GM19452 (cell line): ENCODE measurements around the gene RPRD1B.

Source experiments
- ATAC-seq: cut with Tn5 transposase; IDR thresholded peaks from one replicate; pipeline ENCODE4 v1.9.1; 2021; ENCODE audit not compliant: unreplicated experiment

The RPRD1B gene

DNA sequence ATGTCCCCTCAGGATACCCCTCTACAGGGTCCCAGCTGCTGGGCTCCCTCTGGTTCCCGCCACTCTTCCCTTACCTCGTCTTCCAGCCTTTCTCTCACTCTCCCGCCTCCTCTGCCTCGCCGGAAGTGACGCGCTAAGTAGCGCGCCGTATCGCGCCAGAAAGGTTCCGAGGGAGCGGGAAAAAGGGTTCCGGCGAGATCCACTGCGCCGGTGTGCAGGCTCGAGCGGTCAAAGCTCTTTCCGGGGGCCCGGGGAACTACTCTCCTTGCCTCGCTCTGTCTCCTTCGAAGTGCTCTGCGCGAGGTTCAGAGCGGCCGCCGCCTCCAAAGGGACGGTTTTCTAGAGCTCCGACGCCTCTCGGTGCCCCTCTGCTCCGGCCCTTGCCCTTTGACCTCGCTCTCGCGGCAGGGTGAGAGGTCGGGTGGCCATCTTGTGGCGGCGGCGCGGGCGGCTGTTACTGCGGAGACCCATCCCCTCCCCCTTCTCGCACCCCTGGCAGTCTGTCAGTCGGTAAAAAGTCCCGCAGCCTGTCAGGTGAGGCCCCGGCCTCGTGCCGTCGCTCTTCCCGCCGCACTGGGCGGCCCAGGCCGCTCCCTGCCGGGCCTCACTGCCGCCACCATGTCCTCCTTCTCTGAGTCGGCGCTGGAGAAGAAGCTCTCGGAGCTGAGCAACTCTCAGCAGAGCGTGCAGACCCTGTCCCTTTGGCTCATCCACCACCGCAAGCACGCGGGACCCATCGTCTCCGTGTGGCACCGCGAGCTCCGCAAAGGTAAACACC, at the start of gene RPRD1B, which contains the start of gene TTI1:
RPRD1B (plus strand) TSS at position 417 of the 778 bp plus-strand sequence; CDS start at position 619, 202 bp downstream.
TTI1 (minus strand) TSS at position 127 of the 778 bp plus-strand sequence. CDS start 19,640 bp downstream, outside the sequence.
- peak; percentile 77 for ATAC-seq

- no peak for ATAC-seq
Measured at GRCh38 chr20:37984018-37984785, 49.3 kb upstream of the RPRD1B start.

GRCh38 chr20:37986044-37986858, 47.3 kb upstream of the RPRD1B start:
- ATAC-seq: no peak

DNA sequence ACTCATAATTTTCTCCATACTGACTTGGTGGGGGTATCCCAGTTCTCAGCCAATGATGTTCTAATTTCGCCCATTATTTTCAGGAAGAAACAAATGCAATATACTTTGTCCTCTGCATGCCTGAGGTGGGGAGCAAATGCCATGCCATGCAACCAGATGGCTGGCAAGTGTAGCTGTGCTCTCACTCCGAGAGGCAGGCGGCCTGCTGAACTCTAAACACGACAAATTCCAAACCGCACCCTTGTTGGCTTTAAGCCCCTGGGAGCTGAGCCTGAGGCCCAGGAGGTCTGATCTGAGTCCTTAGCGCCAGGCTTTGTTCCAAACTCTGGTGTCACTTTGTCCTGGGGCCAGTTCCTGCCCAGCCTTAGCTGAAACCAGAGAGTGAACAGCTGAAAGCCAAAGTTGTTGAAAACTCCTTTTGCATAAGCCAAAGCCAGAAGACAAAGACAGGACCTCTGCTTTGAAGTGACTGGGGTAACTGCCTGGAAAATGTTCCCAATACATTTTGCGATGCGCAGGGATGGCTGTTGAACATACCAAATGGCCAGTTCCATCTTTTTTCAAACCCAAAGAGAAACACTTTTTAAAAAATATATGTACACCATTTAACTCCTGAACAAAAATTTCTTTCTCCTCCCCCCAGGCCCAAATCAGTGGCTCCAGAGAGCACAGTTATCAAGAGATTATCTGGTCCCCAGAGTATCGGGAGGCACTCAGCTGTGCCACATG, 46.5 kb upstream of the RPRD1B start:
- no peak for ATAC-seq

DNA sequence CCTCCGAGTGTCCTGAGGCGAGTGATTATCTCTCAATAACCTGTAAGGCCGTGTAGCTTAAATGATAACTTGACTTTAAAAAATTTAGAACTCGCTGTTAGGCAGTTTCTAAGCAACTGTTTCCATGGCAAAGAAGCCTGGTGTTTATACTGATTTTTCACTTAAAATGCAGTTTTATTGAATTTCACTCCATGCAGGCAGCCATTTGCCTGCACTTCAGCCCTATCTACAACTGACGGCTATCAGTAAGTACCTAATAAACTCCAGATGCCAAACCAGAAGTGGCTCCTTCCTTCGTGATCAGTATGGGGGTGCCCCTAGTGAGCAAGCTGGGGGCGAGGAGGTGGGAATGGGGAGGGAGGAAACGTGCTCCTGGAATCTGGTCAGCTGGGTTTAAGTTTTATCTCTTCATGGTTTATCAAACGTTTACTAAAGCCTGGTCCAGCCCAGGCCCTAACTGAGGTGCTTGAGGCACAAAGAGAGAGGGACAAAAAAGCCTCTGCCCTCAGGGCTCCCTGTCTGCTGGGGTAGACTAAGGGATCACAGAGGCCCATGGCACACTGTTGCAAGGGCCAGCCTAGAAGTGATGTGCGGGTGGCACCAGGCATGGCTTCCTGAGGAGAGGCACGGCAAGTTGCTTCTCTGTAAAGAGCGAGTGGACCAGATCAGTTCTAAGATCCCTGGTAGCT, 45.8 kb upstream of the RPRD1B start:
- ATAC-seq: no peak

- ATAC-seq: no peak
Measured at GRCh38 chr20:37988306-37988954, 45.1 kb upstream of the RPRD1B start.

DNA sequence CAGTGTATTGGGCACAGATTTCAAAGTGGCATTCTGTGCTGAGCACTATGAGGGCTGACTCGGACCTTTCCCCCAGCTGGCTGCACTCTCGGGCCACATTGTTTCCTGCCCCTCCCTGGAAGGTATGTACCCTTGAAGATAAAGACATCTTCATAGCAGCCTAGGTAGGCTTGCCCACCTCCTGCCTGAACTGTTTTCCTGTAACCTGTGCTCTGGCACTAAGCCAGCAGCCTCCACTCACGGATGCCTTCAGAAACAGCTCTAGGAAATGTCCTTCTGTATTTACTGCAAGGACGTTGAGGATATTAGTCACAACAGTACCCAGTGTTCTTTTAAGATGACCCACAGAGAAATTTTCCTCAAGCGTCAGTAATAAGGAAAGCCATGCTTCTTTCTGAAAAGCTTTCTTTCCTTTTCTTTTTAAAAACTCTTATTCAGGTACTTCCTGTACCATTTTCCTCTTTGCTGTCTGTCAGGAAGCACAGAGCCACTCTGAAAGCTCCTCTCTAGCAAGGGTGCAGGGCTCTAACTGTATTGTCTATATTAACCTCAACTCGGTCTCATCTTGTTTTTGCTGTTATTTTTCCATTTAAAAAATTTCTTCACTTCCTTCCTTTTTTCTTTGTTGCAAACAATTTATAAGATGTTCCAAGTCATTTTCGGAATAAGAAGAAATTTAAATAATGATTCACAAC, 43.8 kb upstream of the RPRD1B start:
- ATAC-seq: no peak

GRCh38 chr20:37990571-37991151, 42.9 kb upstream of the RPRD1B start:
- peak; percentile 97 for ATAC-seq

GRCh38 chr20:37991157-37991866, 42.2 kb upstream of the RPRD1B start:
- no peak for ATAC-seq

DNA sequence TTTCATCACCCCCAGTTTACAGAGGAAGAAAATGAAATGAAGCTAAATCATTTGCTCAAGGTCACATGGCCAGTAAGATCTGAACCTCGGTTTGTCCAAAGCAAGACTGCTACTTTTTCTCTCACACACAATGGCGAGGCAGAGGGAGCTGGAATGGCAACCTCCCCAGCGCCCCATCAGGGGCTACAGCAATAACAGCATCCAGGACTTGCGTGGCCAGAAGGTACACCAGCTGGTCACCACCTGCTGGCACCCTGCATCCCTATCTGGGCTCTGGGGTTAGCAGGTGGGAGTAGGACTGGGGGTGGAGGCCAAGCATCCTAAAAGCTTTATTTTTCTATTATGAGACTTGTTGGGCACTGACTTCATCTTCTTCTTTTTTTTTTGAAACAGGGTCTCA, 41.6 kb upstream of the RPRD1B start:
- ATAC-seq: no peak

- ATAC-seq: no peak
Measured at GRCh38 chr20:37992802-37993409, 40.6 kb upstream of the RPRD1B start.

- no peak for ATAC-seq
Measured at GRCh38 chr20:37994512-37994911, 39.0 kb upstream of the RPRD1B start.

DNA sequence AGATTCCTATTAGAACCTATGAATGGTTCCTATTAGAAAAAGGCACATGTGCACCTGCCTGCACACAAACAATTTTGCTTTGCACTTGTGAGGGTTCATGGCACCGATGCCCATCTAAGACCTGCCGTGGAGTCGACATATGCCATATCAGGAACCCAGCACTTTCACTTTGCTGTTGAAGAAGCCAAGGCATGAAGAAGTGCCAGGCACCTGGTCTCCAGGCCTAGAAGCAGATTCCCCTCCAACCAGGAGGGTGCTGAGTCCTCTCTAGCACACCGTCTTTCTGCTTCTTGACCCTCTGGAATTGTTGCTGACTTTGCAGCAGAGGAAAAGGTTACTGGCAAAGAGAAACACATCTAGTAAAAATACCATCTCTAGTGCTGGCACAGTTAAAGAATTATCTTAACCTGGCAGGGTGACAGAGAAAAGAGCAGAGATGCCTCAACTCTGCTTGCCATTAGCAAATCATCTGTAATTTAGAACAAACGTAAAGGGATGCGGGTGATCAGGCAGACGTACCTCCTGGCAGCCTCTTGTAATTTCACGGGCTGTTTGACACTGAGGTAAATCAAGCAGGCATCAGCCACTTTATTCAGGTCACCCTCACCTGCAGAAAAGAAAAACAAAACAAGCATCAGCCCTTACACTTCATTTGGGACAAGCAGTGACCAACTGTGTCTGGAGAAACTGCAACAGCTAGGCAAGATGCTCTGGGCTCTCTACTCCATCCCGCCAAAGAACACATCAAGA, 37.5 kb upstream of the RPRD1B start:
- ATAC-seq: no peak

DNA sequence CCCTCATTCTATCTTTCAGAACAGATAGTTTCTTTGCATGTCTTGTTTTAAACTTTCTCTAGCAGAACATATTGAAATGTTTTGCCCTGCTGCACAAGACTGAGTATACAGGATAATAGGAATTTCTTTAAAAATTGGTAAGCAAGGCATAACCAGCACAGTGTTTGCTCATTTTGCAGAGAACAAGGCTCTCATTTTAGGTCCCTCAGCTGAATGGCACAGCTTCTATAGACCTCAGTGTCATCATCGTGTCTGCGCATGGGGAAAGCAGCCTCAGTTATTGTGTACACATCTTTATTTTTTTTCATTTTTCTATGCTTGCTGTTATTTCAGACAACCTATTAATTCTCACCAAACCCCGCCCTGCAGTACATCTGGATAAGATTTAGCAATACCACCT, 36.0 kb upstream of the RPRD1B start:
- ATAC-seq: no peak

DNA sequence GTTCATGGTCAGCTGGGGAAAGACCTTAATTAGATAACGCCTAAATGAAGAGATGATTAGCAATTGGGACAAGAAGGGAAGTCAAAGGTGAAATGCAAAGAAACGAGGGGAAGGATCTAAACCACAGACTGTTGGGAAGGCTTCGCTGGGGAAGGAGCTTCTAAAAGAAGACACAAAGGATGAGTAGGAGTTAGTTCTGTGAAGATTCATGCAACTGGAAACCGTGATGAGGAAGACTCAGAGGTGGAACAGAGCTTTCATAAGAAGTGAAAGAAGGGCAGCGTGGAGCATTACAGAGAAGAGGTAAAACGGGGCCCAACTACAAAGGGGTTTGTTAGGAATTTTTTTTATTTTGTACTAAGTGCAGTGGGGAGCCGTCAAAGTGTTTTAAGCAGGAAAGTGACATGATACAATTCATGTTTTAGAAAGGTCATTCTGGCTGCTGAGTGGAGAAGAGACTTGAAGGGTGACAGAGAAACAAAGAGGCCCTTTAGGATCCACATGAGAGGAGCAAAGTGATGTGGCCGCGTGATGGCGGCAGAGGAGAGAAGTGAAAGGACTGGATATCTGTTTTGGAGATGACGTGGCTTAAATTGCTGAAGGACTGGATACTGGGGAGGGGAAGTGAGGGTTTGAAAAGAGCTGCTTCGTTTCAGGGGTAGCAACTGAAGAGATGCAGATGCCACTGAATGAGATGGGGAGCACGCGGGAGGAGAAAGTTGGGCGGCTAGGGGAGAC, 33.9 kb upstream of the RPRD1B start:
- no peak for ATAC-seq

GRCh38 chr20:38000293-38000692, 33.3 kb upstream of the RPRD1B start:
- ATAC-seq: no peak
